Psoas muscle (tissue), 8 donors: ENCODE results near the gene UPK1A. TPM values are rescaled to one million over a fixed set of nuclear protein-coding genes. Genes with fewer than 3 reads are reported as not detected.

Source experiments
- ATAC-seq, 4 donors: fragments of 200-7000 bp; cut with Tn5 transposase; one replicate each; pipeline ENCODE4 v1.9.1; 2020; ENCODE audit warnings: moderate library complexity in 3 of 4, mild to moderate bottlenecking in 2 of 4
- DNase-seq, 2 donors: peaks; one replicate each; pipeline ENCODE4 v3.0.0-alpha.2; 2020
- H3K27ac ChIP-seq: fragments of 200-600 bp; one replicate; pipeline ENCODE4 v1.8.0; 2022
- H3K27me3 ChIP-seq, 3 donors: fragments of 200-600 bp in 1 of 3; one replicate each; pipeline versions ENCODE4 v1.6.1 to v1.8.0; 2013 to 2022; ENCODE audit warnings: low read length in 2 of 3, mild to moderate bottlenecking in 2 of 3, moderate library complexity in 1 of 3; ENCODE audit not compliant: insufficient read depth in 3 of 3
- H3K36me3 ChIP-seq, 2 donors: fragments of 200-600 bp in 1 of 2; one replicate each; pipeline versions ENCODE4 v1.6.1 to v1.8.0; 2013 to 2022; ENCODE audit warnings: low read depth in 1 of 2, mild to moderate bottlenecking in 1 of 2, moderate library complexity in 1 of 2; ENCODE audit not compliant: insufficient read depth in 1 of 2
- H3K4me1 ChIP-seq: fragments of 200-600 bp; one replicate; pipeline ENCODE4 v1.8.0; 2022
- H3K4me3 ChIP-seq: fragments of 200-600 bp; one replicate; pipeline ENCODE4 v1.8.0; 2022; ENCODE audit warnings: mild to moderate bottlenecking
- H3K9me3 ChIP-seq: fragments of 200-600 bp; one replicate; pipeline ENCODE4 v1.8.0; 2022
- WGBS, 3 donors: extraction: QIAGEN DNeasy Blood & Tissue Kit; methylation state at CpG; one replicate each; pipeline versions ENCODE4 v1.1.6 to v1.1.7; 2013; 5-methylcytosine and 5-hydroxymethylcytosine counted together
- intact Hi-C, 2 donors: fragments of 100-400 bp; cut with DNase I; formaldehyde crosslinking; loops; one replicate each; pipeline versions ENCODE4 v1.11.0 to v1.14.2; 2022
- polyA plus RNA-seq, 3 donors: library from polyadenylated mRNA; stranded (reverse); fragments of 200-250 nt; gene quantifications; one replicate each; pipeline ENCODE4 v1.2.3, GENCODE V29; 2013
- total RNA-seq, 4 donors: library from RNA; stranded (reverse); fragmentation: NEBNext Ultra II Directional in 2 of 4; extraction: Animal tissue kit (Norgen Biotek cat#: 25700) in 2 of 4; gene quantifications; one replicate each; pipeline versions ENCODE4 v1.2.1 to v1.2.4, GENCODE V29; 2021 to 2023
- TF ChIP-seq, protein P1 (sequence below): fragments of 200-600 bp; IDR thresholded peaks from one replicate; pipeline ENCODE4 v1.8.0; 2022; ENCODE audit warnings: antibody characterized with exemption
- donor health status: healthy with polysubstance abuse.
- donor health status: DM: no; HTN: no; CAD: no; lungs with moderate emphysema.
- donor health status: Bipolar disorder and iron deficiency.
- donor health status: healthy.
- donor health status: DM: yes; HTN: yes; CAD: no.
- donor health status: DM: no; HTN: no; CAD: no.
- donor health status: DM: no; HTN: no; CAD: no.
- donor health status: DM: yes; HTN: yes; CAD: no.

UPK1A gene
- total and polyA plus RNA-seq, 7 donors = 0.17 to 0.31 (median 0.24) TPM; not detected in 4

DNA sequence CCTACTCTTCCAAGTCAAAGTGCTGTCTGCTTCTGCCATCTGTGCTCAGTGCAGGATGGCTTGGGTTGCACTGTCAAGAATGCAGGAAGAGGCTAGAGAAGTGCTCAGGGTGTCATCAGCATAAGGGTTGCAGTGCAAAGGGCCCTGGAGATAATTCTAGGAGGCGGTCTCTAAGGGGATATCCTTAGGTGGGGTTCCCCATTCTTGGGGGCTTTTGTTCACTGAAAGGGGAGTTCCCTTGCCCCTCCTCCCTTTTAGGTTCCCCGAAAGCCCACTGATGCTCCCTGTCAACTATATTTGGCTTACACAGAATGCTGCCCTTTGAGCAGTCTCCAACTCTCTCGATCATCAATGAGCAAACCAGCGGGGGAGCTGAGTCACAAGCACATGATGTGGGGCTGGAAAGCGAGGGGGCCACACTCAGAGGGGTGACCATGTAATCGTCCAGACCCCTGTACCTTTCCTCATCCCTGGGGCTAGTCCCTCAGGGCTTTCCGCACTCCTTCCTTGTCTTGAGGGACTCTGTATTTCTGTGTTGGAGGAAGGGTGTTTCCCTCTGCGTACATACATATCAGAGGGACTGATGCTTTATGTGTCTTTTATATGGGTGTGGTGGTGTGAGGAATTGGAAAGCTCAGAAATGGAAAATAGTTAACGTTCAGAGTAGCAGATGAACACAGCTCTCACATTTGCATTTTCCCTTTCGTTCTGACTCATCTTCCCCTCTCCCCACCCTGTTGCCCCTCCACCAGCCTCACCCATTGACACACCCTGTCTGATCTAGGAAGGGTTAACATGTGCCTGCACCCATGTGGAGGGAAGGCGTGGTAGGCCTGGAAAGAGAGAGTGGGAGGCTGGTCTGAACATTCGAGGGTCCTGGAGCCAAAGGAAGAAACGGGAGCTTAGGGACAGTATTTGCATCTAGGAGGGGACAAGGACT lies 44.7 kb downstream of the UPK1A start:
- TF ChIP-seq, protein P1, sequence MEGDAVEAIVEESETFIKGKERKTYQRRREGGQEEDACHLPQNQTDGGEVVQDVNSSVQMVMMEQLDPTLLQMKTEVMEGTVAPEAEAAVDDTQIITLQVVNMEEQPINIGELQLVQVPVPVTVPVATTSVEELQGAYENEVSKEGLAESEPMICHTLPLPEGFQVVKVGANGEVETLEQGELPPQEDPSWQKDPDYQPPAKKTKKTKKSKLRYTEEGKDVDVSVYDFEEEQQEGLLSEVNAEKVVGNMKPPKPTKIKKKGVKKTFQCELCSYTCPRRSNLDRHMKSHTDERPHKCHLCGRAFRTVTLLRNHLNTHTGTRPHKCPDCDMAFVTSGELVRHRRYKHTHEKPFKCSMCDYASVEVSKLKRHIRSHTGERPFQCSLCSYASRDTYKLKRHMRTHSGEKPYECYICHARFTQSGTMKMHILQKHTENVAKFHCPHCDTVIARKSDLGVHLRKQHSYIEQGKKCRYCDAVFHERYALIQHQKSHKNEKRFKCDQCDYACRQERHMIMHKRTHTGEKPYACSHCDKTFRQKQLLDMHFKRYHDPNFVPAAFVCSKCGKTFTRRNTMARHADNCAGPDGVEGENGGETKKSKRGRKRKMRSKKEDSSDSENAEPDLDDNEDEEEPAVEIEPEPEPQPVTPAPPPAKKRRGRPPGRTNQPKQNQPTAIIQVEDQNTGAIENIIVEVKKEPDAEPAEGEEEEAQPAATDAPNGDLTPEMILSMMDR = no peak
- WGBS, 3 donors = 55 to 64% (median 57%) methylated on average over 13 of the region's 13 CpGs
- H3K36me3 ChIP-seq = no peaks in the 10 kb centered on the region
- peaks cover 9% of the 10 kb centered on the region for H3K4me1 ChIP-seq
- intact Hi-C loops = no loop called here
- ATAC-seq (no peak), DNase-seq (no peak)
- no peaks in the 10 kb centered on the region for H3K27me3 ChIP-seq
- H3K27ac ChIP-seq = no peak overlapping the region
- no peaks in the 10 kb centered on the region for H3K9me3 ChIP-seq
- no peak overlapping the region for H3K4me3 ChIP-seq

DNA sequence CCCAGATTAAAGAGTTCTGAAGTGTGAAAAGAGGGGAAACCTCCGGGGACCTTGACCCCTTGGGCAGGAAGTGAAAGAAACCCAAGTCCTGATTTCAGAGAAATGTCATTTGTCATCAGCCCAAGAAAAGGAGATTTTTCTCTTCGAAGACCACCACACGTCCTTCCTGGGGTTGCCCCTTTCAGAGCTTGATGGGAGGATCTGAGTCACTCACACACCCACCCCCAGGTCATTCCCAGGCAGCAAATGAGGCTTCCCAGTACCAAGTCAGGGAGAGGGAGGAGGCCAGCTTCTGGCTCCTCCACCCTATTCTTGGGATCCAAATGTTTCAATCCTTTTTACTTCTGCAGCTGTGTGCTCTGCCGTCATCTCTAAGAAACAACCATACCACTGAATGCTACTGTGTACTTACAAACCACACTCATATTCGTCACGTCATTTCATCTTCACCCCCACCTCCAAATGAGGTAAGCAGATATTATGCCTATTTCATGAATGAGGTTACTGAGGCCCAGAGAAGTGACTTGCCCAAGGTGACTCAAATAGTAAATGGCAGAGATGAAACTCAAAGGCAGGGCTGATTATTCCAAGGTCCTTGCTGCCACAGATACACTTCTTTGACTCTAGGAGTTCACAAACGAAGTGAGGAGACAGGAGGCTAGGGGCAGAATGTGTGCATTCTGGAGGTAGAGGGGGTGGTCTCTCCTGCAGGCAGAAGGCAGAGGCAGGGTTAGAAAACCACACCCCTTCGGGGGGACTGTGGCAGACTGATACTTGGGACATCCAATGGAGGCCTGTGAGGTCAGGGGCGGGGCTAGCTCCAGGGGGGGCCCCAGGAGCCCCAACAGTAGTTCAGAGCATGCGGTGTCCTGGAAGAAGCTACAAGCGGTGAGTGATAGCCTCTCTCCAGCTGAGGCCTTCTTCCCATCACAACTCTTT lies 46.5 kb downstream of the UPK1A start:
- Histone ChIP-seq H3K36me3 (no peaks in the 10 kb centered on the region), H3K4me1 (peaks cover 10% of the 10 kb centered on the region), H3K27me3 (no peaks in the 10 kb centered on the region), H3K4me3 (no peak overlapping the region), H3K27ac (no peak overlapping the region), H3K9me3 (no peaks in the 10 kb centered on the region)
- DNase-seq = no peak
- intact Hi-C loops = no loop called here
- ATAC-seq = no peak
- TF ChIP-seq, protein P1 = no peak
- WGBS, 3 donors = 70 to 81% (median 72%) methylated on average over 11 of the region's 11 CpGs

DNA sequence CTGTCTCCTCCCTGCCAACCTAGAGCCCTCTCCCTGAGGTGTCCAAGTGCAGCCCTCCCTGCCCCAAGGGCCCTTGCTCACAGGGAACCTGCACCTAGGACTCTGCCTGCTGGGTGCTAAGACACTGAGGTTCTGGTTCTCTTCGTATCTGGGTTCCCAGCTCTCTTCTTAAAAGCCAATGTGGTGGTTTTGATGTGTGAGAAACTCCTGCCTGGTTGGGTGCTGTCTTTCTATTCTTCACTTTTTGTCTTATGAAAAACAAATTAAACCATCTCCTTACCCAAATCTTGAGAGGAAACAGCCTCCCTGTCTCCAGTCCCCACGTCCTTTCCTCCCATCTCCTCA lies 47.2 kb downstream of the UPK1A start:
- intact Hi-C loops = no loop called here
- Histone ChIP-seq H3K27ac (no peak overlapping the region), H3K4me3 (no peak overlapping the region), H3K27me3 (no peaks in the 10 kb centered on the region), H3K36me3 (no peaks in the 10 kb centered on the region), H3K4me1 (peaks cover 10% of the 10 kb centered on the region), H3K9me3 (no peaks in the 10 kb centered on the region)
- ATAC-seq (no peak), DNase-seq (no peak)
- WGBS, 3 donors = 69 to 78% (median 70%) methylated on average over 2 of the region's 2 CpGs
- TF ChIP-seq, protein P1 = no peak

DNA sequence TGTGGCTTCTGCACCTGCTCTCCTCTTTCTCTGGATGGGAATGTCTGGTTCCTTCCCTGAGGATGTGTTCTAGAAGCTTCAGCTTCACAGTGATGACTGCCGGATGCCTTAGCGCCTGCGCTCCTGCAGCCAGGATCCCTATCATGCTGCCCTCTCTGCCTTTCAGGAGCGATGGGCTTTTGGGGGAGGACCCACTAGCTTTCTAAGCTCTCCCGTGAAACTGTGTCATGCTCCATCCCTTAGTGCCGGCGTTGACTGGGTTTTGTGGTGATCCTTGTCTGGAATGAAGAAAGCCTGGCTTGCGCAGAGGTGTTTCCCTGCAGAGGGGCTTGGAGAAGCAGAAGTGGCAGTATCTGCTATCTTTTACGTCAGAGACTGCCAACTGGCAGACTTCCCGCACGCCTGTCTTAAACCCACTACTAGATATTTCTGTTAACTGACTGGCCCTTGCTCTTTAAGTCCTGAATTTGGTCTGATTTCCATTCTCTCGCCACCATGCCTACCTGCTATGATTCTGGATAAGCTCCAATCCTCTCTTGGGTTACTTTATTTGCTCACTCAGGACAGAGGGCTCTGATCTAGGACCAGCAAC lies 47.7 kb downstream of the UPK1A start:
- intact Hi-C loops = no loop called here
- peaks cover 12% of the 10 kb centered on the region for H3K4me1 ChIP-seq
- ATAC-seq = no peak
- H3K27me3 ChIP-seq = no peaks in the 10 kb centered on the region
- no peak for DNase-seq
- TF ChIP-seq, protein P1 = no peak
- WGBS, 3 donors = 76 to 82% (median 80%) methylated on average over 12 of the region's 12 CpGs
- no peaks in the 10 kb centered on the region for H3K9me3 ChIP-seq
- H3K36me3 ChIP-seq = no peaks in the 10 kb centered on the region
- no peak overlapping the region for H3K4me3 ChIP-seq
- no peak overlapping the region for H3K27ac ChIP-seq
